Stimulated activated memory B cell treated with anti-CD40 and anti-IgM and Interleukin-4, amounts not matched to agents 10 μg/mL and 1 μg/mL and 100 μg/mL, for 72 hours (primary cell): ENCODE data around the gene MKX.

Experiments used
- ATAC-seq: fragments of 150-1000 bp; cut with Tn5 transposase; 2 replicates; pipeline ENCODE4 v1.10.0; 2021
- H3K27ac Mint-ChIP-seq: one replicate; pipeline ENCODE4 v1.8.0; 2022; ENCODE audit warnings: mild to moderate bottlenecking, mixed read lengths
- H3K27me3 Mint-ChIP-seq: one replicate; pipeline ENCODE4 v1.8.0; 2022; ENCODE audit warnings: mixed read lengths
- H3K36me3 Mint-ChIP-seq: one replicate; pipeline ENCODE4 v1.8.0; 2022; ENCODE audit warnings: mixed read lengths
- H3K4me1 Mint-ChIP-seq: one replicate; pipeline ENCODE4 v1.8.0; 2022; ENCODE audit warnings: mixed read lengths
- H3K4me3 Mint-ChIP-seq: one replicate; pipeline ENCODE4 v1.8.0; 2022; ENCODE audit warnings: mild to moderate bottlenecking, moderate library complexity, mixed read lengths
- H3K9me3 Mint-ChIP-seq: one replicate; pipeline ENCODE4 v1.8.0; 2022; ENCODE audit warnings: mixed read lengths

Gene MKX

DNA sequence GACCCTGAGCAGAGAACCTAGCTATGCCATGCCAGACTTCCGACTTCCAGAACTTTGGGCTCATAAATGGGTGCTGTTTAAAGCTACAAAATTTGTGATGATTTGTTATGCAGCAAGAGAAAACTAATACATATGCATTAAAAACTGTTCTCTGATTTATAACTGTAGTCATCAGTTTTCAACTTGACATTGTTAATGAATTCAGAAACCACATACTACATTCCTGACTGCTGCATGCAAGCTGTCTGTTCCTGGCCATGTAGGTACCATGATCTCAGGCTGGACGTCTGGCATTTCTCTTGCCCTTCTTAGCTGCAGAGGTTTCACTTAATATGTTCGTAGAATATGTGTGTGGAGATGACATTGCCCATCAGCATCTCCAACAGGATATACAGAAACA, 28.4 kb downstream of the MKX start:
- H3K4me3 Mint-ChIP-seq = no peak overlapping the region
- no peaks in the 10 kb centered on the region for H3K36me3 Mint-ChIP-seq
- H3K27me3 Mint-ChIP-seq = peaks cover 53% of the 10 kb centered on the region
- H3K9me3 Mint-ChIP-seq = peaks cover 3% of the 10 kb centered on the region
- no peak for ATAC-seq
- no peaks in the 10 kb centered on the region for H3K4me1 Mint-ChIP-seq
- H3K27ac Mint-ChIP-seq = no peak overlapping the region

DNA sequence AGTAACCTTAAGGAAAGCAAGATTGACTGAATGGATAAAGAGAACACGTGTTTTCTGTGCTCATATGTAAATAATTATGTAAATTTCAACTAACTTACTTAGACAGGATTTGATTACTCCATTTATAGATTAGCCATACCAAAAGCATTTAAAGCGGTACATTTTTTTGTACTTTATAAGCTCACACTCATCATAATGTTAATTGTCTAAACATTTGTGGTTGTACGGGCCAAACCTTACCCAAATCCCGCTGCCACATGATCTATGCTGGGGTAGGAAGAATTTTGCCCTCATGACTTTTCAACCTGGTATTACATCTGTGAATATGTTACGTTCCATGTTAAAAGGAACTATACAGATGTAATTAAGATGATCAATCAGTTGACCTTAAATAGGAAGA, 29.1 kb downstream of the MKX start:
- ATAC-seq = no peak
- H3K4me3 Mint-ChIP-seq = no peak overlapping the region
- H3K4me1 Mint-ChIP-seq = no peaks in the 10 kb centered on the region
- H3K36me3 Mint-ChIP-seq = no peaks in the 10 kb centered on the region
- H3K27me3 Mint-ChIP-seq = peaks cover 57% of the 10 kb centered on the region
- H3K9me3 Mint-ChIP-seq = peaks cover 3% of the 10 kb centered on the region
- no peak overlapping the region for H3K27ac Mint-ChIP-seq

DNA sequence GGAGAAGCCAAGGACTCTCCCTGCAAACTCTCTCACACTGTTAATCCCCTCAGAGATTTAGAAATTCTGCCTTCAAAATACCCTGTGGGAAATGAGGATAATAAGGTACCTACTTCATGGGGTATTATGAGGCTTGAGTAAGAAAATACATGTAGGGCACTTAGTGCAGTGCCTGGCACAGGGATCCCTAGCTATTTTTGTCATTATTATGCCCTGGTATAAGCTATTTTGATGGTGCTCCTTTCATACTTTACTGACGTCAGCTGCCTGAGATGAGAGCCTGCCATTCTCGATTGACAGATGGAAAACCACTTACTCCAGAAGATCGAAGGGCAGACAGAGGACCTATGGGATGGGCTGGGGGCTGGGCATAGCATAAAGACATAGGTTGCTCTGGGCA, 30.1 kb downstream of the MKX start:
- Mint-ChIP-seq H3K27me3 (peaks cover 53% of the 10 kb centered on the region), H3K36me3 (no peaks in the 10 kb centered on the region), H3K4me3 (no peak overlapping the region), H3K27ac (no peak overlapping the region), H3K9me3 (peaks cover under 1% of the 10 kb centered on the region), H3K4me1 (no peaks in the 10 kb centered on the region)
- no peak for ATAC-seq

DNA sequence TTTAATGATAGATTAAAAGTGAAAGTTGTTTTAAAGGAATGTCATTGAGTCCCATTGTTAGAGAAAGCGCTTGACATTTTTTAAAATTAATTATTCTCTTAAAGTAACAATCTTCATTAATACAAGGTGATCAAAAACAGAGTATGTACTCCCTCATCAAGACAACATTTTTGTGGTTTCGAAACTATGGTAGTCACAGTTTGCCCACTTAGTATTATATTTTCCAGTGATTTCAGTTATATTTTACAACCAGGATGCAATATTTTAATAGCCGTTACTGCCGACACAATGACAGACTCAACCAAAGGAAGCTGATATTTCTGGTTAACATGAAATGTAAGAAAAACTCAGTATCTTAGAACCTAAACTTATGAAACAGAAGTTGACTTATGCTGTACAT, 31.3 kb downstream of the MKX start:
- H3K9me3 Mint-ChIP-seq = no peaks in the 10 kb centered on the region
- no peaks in the 10 kb centered on the region for H3K4me1 Mint-ChIP-seq
- no peaks in the 10 kb centered on the region for H3K36me3 Mint-ChIP-seq
- H3K27me3 Mint-ChIP-seq = peaks cover 41% of the 10 kb centered on the region
- no peak overlapping the region for H3K27ac Mint-ChIP-seq
- no peak for ATAC-seq
- H3K4me3 Mint-ChIP-seq = no peak overlapping the region

DNA sequence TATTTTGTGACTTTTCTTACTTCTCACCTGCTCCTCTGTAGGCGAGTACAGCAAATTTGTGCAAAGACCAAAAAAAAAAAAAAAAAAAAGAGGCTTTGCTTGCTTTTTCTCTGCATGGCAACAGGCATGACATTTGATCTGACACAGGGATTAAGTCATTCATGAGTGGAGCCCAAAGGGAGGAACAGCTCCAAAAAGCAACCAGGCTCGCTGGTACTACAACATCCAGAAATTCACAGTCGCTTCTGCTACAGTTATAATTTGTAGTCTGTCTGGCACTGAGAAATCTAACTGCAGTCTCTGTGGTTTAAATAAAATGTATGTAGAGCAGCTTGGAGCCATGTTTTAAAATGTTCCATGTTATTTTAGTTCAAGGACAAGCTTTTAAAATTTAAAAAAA, 31.7 kb downstream of the MKX start:
- ATAC-seq = no peak
- Mint-ChIP-seq H3K4me3 (no peak overlapping the region), H3K4me1 (no peaks in the 10 kb centered on the region), H3K27me3 (peaks cover 37% of the 10 kb centered on the region), H3K9me3 (no peaks in the 10 kb centered on the region), H3K36me3 (no peaks in the 10 kb centered on the region), H3K27ac (no peak overlapping the region)

DNA sequence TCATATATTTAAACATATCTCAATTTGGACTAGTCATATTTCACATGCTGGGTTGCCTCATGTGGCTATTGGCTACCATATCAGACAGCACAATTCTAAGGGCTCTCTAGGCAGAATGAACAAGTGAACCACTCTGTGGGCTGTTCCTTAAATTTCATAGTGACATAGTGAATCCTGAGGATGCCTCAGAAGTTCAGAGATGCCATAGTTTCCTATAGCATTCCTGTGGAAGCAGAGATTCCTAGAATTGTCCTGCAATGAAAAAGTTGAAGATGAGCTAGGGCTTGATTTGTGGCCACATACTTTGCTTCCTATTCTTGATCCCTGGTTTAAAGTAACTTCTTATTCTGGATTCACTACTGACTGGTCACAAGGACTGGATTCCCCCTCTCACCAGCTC, 35.6 kb downstream of the MKX start:
- Mint-ChIP-seq H3K27ac (no peak overlapping the region), H3K9me3 (no peaks in the 10 kb centered on the region), H3K4me1 (no peaks in the 10 kb centered on the region), H3K36me3 (no peaks in the 10 kb centered on the region), H3K4me3 (no peak overlapping the region), H3K27me3 (peaks cover 25% of the 10 kb centered on the region)
- no peak for ATAC-seq

DNA sequence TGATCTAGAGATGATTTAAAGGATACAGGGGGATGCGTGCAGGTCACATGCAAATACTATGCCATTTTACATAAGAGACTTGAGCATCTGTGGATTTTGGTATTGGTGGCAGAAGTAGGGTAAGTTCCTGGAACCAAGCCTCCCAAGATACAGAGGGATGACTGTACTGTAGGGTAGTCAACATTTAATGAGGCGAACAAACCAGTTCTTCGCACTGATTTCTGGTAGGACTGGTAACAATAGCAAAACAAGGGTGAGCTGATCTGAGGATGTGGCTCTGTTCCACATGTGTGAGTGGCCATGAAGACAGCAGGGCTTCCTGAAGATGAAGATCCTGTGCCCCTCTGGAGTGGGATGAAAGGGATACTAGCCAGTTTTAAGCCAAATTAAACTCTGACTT, 36.3 kb downstream of the MKX start:
- Mint-ChIP-seq H3K4me3 (no peak overlapping the region), H3K4me1 (no peaks in the 10 kb centered on the region), H3K27ac (no peak overlapping the region), H3K27me3 (peaks cover 25% of the 10 kb centered on the region), H3K36me3 (no peaks in the 10 kb centered on the region), H3K9me3 (no peaks in the 10 kb centered on the region)
- no peak for ATAC-seq

DNA sequence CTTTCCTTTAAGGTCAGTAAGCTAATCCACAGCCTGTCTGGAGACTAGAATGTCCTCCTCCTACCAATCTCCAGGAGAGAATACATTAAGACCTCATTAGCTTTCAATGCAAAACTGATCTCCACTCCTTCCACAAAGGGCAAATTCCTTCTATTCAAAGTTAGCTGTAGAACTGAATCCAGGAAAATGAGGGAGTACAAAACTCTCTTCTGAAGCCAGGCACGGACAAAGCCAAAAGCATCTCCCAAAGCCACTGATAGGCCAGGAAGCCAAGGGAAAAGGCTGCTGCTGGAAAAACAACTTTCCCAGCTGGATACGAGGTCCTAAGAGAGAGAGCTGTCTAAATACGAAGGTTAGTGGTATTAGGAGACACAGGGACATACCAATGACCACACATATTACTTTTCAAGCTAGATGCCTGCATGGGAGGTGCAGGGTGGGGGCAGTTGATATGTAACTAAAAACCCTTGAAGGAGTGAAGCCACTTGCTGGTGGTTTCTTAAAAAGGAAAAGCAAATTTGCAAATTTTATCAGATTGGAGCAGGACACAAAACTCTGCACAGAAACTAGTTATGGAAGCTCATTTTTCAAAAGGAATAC, 43.6 kb downstream of the MKX start:
- H3K27ac Mint-ChIP-seq = no peak overlapping the region
- H3K27me3 Mint-ChIP-seq = no peaks in the 10 kb centered on the region
- no peak overlapping the region for H3K4me3 Mint-ChIP-seq
- no peaks in the 10 kb centered on the region for H3K36me3 Mint-ChIP-seq
- no peaks in the 10 kb centered on the region for H3K4me1 Mint-ChIP-seq
- no peaks in the 10 kb centered on the region for H3K9me3 Mint-ChIP-seq
- ATAC-seq = no peak

DNA sequence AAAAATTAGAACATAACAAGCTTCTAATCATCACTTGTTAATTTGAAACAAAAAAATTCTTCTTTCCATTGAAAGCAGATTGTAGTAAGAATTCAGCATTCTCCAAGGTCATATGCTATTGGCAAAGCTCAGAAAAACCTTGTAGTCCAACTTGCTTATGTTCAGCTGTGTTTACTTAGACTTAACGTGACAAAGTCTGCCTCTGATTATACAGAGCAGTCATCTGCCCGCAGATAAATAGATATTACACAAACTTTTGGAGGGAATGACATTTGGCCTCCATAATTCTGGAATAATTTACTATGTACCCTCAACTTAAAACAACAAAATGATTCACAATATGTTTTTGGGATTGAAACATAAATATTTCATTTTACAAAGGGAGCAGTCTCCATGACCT, 45.8 kb downstream of the MKX start:
- Mint-ChIP-seq H3K4me1 (no peaks in the 10 kb centered on the region), H3K27ac (no peak overlapping the region), H3K27me3 (no peaks in the 10 kb centered on the region), H3K4me3 (no peak overlapping the region), H3K36me3 (no peaks in the 10 kb centered on the region), H3K9me3 (no peaks in the 10 kb centered on the region)
- ATAC-seq = no peak

DNA sequence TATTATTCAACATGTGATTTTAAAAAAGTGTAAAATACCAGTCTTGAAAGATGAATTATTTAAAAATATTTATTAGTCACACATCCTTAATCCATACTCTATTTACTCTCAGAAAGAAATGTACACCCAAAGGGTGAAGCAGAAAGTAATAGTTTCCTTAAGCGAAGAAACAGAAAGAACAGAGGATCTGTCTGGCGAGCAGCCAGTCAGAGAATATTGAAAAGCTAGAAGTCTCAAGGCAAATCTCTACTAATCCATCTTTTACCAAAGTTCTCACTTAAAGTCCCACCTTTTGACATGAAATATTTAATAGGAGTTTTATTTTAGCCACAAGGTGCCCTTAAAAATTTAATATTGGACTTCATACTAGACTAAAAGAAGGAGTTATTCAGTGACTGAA, 46.7 kb downstream of the MKX start:
- Mint-ChIP-seq H3K27me3 (no peaks in the 10 kb centered on the region), H3K27ac (no peak overlapping the region), H3K9me3 (no peaks in the 10 kb centered on the region), H3K36me3 (no peaks in the 10 kb centered on the region), H3K4me3 (no peak overlapping the region), H3K4me1 (no peaks in the 10 kb centered on the region)
- no peak for ATAC-seq

DNA sequence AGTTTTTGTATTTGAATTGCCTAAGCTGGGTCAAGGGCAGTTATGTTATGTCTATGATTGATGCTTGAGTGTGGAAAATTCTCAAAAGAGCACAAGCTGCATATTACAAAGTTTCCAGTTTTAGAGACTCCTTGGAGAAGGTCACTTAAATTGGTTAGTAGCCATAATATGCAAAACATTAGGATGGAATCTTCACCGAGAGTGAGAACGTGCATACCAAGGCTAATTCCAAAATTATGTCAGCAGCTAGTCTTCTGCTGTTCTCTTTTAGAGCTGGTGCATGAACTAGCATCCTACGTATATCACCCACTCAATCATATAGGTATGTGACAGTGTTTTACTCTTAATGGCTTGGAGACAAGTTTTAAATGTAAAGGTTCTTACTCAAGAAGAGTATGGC, 49.2 kb downstream of the MKX start:
- Mint-ChIP-seq H3K36me3 (no peaks in the 10 kb centered on the region), H3K27me3 (no peaks in the 10 kb centered on the region), H3K27ac (no peak overlapping the region), H3K9me3 (peaks cover 3% of the 10 kb centered on the region), H3K4me1 (no peaks in the 10 kb centered on the region), H3K4me3 (no peak overlapping the region)
- ATAC-seq = no peak

DNA sequence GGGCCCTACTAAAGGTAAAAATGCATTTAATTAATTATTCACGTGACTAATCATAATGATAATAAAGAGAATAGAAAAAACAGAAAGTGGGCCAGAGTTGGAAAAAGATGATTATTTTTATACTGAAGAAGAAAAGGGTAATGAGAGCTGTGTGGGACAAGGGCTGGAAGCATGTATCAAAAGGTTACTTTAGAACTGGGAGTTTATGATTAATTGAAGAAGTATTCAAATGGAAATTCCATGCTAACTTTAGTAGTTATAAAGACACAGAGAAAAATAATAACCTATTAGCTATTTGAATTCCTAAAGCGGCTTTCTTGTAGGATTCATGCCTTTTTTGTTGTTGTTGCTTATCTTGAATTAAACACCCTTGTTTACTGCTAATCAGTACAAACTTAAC, 49.9 kb downstream of the MKX start:
- H3K36me3 Mint-ChIP-seq = no peaks in the 10 kb centered on the region
- H3K27ac Mint-ChIP-seq = no peak overlapping the region
- no peak overlapping the region for H3K4me3 Mint-ChIP-seq
- ATAC-seq = no peak
- H3K4me1 Mint-ChIP-seq = no peaks in the 10 kb centered on the region
- peaks cover 3% of the 10 kb centered on the region for H3K9me3 Mint-ChIP-seq
- H3K27me3 Mint-ChIP-seq = no peaks in the 10 kb centered on the region

DNA sequence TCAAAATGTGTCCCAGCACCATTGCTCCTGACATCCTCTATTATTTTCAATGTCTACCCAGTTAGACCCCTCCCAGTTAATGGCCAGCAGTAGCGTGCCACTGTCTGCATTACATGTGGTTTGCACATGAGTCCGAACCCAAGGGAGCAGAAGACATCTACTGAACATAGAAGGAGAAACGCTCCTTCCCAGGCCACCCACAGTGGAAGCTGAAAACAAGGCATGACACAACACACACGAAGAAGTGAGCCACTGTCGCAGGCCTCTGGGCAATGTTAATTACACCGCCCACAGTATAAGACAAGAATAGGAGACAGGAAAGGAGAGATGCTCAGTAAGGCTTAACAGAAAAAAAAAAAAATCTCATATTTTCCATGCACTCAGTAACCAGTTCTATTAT, 50.5 kb downstream of the MKX start:
- H3K9me3 Mint-ChIP-seq = peaks cover 3% of the 10 kb centered on the region
- no peaks in the 10 kb centered on the region for H3K27me3 Mint-ChIP-seq
- H3K4me3 Mint-ChIP-seq = no peak overlapping the region
- H3K36me3 Mint-ChIP-seq = no peaks in the 10 kb centered on the region
- ATAC-seq = no peak
- H3K4me1 Mint-ChIP-seq = no peaks in the 10 kb centered on the region
- no peak overlapping the region for H3K27ac Mint-ChIP-seq

DNA sequence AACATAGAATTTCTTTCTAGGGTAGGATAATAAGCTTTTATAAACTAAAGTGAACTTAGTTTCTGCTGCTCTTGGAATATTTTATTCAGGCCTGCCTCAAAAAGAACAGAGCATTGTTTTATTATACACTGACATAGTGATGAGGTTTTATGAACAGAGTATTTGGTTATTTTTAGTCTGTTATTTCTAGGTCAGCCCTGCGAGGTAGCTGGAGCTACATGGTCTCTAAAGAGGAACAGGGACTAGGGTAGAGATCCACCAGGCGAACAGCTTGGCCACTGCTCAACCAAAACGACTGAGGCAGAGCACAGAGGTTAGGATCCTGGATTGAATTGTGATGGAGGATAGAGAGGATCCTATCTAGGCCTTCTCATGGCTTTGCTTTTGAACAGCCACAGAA, 53.0 kb downstream of the MKX start:
- H3K9me3 Mint-ChIP-seq = peaks cover 3% of the 10 kb centered on the region
- no peaks in the 10 kb centered on the region for H3K4me1 Mint-ChIP-seq
- no peak overlapping the region for H3K27ac Mint-ChIP-seq
- H3K27me3 Mint-ChIP-seq = no peaks in the 10 kb centered on the region
- H3K36me3 Mint-ChIP-seq = no peaks in the 10 kb centered on the region
- ATAC-seq = no peak
- no peak overlapping the region for H3K4me3 Mint-ChIP-seq

DNA sequence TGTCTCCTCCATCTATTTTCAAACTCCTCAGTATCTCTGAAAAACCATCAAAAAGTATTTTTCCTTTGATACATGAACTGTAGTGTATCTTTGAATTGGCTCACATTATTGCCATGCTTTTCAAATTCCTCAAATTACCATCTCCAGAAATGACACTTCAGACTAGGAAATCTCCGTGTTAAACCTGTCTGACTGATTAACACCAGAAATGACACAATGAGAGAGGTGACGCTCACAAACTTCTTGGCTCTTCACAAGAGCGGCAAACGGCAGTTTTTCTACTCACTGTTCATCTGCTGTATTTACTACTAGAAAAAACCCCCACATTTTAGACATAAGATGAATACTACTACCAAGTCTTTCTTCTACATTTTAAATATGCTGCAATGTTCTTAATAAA, 56.6 kb downstream of the MKX start:
- peaks cover 11% of the 10 kb centered on the region for H3K27me3 Mint-ChIP-seq
- H3K27ac Mint-ChIP-seq = no peak overlapping the region
- H3K4me3 Mint-ChIP-seq = no peak overlapping the region
- no peaks in the 10 kb centered on the region for H3K4me1 Mint-ChIP-seq
- H3K9me3 Mint-ChIP-seq = peaks cover 3% of the 10 kb centered on the region
- H3K36me3 Mint-ChIP-seq = no peaks in the 10 kb centered on the region
- no peak for ATAC-seq

DNA sequence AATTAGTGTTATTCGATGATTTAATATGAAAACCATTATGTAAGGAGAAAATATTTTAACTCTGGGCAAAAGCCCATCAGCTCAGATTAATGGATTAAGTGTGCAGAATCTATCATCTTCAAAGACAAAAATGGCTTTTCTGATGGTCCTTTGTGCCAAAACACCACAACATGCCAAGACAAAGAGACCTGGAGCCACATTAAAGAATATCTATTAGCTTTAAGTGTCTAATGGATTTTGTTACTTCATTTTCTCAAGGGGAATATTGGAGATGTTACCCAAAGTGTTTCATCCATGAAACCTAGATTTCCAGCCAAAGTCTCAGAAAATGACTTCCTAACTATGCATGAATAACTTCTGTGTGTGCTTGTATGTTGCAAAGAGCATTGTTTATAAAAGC, 57.3 kb downstream of the MKX start:
- peaks cover 11% of the 10 kb centered on the region for H3K27me3 Mint-ChIP-seq
- H3K27ac Mint-ChIP-seq = no peak overlapping the region
- H3K4me3 Mint-ChIP-seq = no peak overlapping the region
- H3K36me3 Mint-ChIP-seq = no peaks in the 10 kb centered on the region
- H3K9me3 Mint-ChIP-seq = peaks cover 3% of the 10 kb centered on the region
- H3K4me1 Mint-ChIP-seq = no peaks in the 10 kb centered on the region
- ATAC-seq = no peak

DNA sequence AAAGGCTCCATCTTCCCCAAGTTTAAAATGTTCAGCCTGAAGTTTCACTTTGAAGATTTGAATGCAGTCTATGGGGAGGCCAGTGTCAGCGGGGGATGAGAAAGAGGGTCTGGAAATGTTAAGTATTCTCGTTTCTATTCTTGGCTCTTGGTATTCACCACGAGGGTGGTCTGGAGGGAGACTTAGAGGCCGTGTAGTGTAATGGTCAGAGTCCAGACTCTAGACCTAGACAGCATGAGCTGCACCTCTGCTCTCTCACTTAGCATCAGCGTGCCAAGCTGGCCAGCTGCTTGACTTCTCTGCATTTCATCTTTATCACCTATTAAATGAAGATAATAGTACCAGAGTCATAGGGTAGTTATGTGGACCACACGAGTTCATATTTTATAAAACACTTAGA, 57.9 kb downstream of the MKX start:
- no peak for ATAC-seq
- Mint-ChIP-seq H3K27me3 (peaks cover 11% of the 10 kb centered on the region), H3K36me3 (no peaks in the 10 kb centered on the region), H3K4me1 (no peaks in the 10 kb centered on the region), H3K9me3 (peaks cover 3% of the 10 kb centered on the region), H3K4me3 (no peak overlapping the region), H3K27ac (no peak overlapping the region)
